AG04449 (cell line): Measurements from ENCODE around the gene PLAAT5.

Experiments
- CTCF ChIA-PET: fragments of 350-600 bp; formaldehyde crosslinking; extraction: SDS; loops from one replicate; lab custom pipeline; 2021; ENCODE audit warnings: antibody characterized with exemption; lab: Yijun Ruan, JAX
- POLR2A ChIA-PET: fragments of 400-600, 350-600 bp; formaldehyde crosslinking; extraction: SDS; loops from one replicate; lab custom pipeline; 2020; ENCODE audit warnings: antibody characterized with exemption, inconsistent platforms; lab: Yijun Ruan, JAX
- DNase-seq: peaks from one replicate; pipeline ENCODE4 v3.0.0-alpha.2; 2010; ENCODE audit warnings: low read depth, low spot score
- H3K4me3 ChIP-seq: 2 replicates; pipeline ENCODE4 v1.5.1; 2011; ENCODE audit warnings: low read depth, mild to moderate bottlenecking, control low read depth, low read length
- TF ChIP-seq, protein P1 (sequence below): IDR thresholded peaks from one replicate; pipeline ENCODE4 v1.5.1; 2011; ENCODE audit warnings: mild to moderate bottlenecking, moderate library complexity, low read length, control low read depth, inconsistent platforms; ENCODE audit not compliant: insufficient read depth; ENCODE audit errors: missing control alignments

PLAAT5 gene

DNA sequence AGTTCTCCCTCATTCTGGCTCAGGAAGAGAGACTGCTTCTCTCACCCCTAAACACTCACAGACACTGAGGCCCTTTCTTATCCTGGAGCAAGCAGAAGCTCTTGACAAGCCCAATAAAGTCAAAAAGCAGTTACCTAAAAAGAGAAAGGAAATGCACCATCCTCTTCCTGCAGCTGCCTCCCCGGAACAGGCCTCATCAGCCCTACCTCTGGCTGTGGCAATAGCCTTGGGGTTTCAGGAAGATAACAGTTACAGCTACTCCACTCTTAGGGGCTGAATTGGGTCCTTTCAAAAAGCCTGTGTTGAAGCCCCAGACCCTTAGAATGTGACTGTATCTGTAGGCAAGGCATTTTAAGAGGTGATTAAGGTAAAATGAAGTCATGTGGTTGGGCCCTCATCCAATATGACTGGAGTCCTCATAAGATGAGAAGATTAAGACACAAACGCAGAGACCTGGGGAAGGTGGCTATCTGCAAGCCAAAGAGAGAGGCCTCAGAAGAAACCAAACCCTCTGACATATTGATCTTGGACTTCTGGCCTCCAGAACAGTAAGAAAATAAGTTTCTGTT lies 11.4 kb upstream of the PLAAT5 start:
- DNase-seq, result no peak
- TF ChIP-seq, protein P1, sequence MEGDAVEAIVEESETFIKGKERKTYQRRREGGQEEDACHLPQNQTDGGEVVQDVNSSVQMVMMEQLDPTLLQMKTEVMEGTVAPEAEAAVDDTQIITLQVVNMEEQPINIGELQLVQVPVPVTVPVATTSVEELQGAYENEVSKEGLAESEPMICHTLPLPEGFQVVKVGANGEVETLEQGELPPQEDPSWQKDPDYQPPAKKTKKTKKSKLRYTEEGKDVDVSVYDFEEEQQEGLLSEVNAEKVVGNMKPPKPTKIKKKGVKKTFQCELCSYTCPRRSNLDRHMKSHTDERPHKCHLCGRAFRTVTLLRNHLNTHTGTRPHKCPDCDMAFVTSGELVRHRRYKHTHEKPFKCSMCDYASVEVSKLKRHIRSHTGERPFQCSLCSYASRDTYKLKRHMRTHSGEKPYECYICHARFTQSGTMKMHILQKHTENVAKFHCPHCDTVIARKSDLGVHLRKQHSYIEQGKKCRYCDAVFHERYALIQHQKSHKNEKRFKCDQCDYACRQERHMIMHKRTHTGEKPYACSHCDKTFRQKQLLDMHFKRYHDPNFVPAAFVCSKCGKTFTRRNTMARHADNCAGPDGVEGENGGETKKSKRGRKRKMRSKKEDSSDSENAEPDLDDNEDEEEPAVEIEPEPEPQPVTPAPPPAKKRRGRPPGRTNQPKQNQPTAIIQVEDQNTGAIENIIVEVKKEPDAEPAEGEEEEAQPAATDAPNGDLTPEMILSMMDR, result no peak
- POLR2A ChIA-PET, result no interaction called here
- CTCF ChIA-PET, result no interaction called here
- no peak overlapping the region for H3K4me3 ChIP-seq

DNA sequence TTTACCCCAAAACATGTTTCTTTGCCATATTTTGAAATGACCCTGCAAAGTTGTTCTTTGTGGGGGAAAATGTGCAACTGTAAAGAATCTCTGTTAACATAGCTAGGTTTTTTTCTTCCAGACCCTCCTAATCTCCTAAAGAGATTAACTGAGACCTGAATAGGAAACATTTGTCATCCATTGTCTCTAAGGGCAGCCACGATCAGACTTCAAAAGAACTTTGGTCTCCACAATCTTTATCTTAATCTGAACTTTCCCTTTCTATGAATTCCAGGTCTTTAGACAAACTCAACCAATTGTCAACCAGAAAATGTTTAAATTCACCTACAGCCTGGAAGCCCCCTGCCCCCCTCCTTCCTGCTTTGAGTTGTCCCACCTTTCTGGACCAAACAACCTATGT lies 10.3 kb upstream of the PLAAT5 start:
- DNase-seq, result no peak
- H3K4me3 ChIP-seq, result no peak overlapping the region
- POLR2A ChIA-PET, result no interaction called here
- TF ChIP-seq, protein P1, result no peak
- CTCF ChIA-PET, result no interaction called here

DNA sequence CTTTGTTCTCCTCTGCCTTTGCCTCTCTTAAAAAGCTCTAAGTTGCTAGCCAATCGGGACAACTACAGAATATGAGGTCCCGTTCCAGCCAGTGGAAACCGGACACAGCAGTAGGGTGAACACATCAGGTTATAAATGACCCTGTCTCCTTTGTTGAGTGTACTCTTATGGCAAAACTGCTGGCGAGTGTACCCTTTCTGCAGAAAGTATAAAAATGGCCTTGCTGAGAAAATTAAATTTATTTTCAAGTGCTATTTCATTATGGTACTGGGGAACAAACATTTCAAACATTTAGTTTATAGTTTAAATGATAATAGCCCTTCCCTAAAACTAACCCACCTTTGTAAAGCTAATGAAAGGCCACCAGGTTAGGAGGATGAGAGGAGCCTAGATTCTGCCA lies 8.9 kb upstream of the PLAAT5 start:
- TF ChIP-seq, protein P1, result no peak
- ChIA-PET POLR2A (no interaction called here), CTCF (no interaction called here)
- DNase-seq, result no peak
- no peak overlapping the region for H3K4me3 ChIP-seq

DNA sequence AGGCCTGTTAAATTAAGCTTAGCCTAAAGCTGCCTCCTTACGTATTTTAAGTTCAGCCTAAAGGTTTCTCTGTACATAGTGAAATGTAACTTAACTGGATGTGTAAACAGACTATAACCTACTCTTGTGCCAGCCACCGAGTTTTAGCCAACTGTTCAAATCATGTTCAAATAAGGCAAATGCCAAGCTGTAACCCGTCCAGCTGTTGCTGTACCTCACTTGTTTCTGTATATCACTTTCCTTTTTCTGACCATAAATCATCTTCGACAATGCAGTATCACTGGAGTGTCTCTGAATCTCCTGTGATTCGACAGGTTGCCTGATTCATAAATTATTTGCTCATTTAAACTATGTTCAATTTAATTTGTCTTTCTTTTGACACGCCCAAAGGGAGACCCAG lies 4.0 kb upstream of the PLAAT5 start:
- CTCF ChIA-PET, result interaction anchor here (1.3 kb wide), 1 partner anchor 141 kb away, joined by 3 read pairs; no protein-coding TSS in a partner anchor
- POLR2A ChIA-PET, result no interaction called here
- DNase-seq, result no peak
- TF ChIP-seq, protein P1, result no peak
- no peak overlapping the region for H3K4me3 ChIP-seq

DNA sequence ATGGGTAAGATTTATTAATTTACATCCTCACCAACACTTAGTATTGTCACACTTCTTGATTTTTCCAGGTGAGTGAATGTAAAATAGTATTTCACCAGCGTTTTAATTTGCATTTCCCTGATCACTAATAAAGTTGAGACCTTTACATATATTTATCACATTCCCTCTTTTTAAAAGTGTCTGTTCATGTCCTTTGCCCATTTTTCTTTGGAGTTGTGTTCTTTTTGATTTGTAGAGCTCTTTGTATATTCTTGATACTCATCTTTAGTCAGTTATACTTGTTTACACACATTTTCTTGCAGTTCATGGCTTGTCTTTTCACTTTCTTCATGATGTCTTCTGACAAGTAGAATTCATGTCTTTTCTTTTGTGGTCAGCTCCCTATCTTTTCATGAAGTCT lies 2.2 kb upstream of the PLAAT5 start:
- DNase-seq, result no peak
- CTCF ChIA-PET, result interaction anchor here (0.6 to 0.7 kb wide), 2 partner anchors 13 to 35 kb away, joined by 3 read pairs; no protein-coding TSS in a partner anchor
- no peak overlapping the region for H3K4me3 ChIP-seq
- POLR2A ChIA-PET, result no interaction called here
- TF ChIP-seq, protein P1, result no peak

DNA sequence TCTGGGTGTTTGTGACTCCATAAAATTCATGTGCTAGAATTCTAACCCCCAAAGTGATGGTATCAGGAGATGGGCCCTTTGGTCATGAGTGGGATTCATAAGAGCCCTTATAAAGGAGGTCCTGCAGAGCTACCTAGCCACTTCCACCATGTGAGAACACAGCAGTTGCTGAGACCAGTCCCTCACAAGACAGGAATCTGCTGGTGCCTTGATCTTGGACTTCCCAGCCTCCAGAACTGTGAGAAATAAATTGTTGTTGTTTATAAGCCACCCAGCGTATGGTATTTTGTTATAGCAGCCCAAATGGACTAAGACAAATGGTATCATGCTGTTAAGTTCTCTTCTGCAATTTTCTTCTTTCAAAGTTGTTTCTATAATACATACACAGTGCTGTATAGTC lies 1.5 kb upstream of the PLAAT5 start:
- ChIA-PET CTCF (no interaction called here), POLR2A (no interaction called here)
- TF ChIP-seq, protein P1, result no peak
- no peak overlapping the region for H3K4me3 ChIP-seq
- no peak for DNase-seq
